ENCODE results near the gene TYSND1.
"Not testable (repeated sequence)": the region's sequence is repeated elsewhere in the genome, so short reads cannot be mapped to it uniquely, and the experiment has no call there.

Gene TYSND1

GRCh38 chr10:70109064-70109729 lies 37.3 kb downstream of the TYSND1 start:
- DNase-seq (ENCODE audit: low read depth) = no peak
- no peak overlapping the region for H3K4me3 ChIP-seq (ENCODE audit: low read length)
- TF ChIP-seq CTCF (conservative IDR thresholded peaks at IDR 0.05; ENCODE audit: low read length) = no peak

GRCh38 chr10:70106958-70107791 lies 39.3 kb downstream of the TYSND1 start:
- H3K4me3 ChIP-seq (ENCODE audit: low read length) = no peak overlapping the region
- no peak for DNase-seq (ENCODE audit: low read depth)
- peak; percentile 30 for TF ChIP-seq CTCF (conservative IDR thresholded peaks at IDR 0.05; ENCODE audit: low read length)

GRCh38 chr10:70101668-70102067 lies 44.8 kb downstream of the TYSND1 start:
- TF ChIP-seq CTCF (conservative IDR thresholded peaks at IDR 0.05; ENCODE audit: low read length) = no peak
- H3K4me3 ChIP-seq (ENCODE audit: low read length) = no peak overlapping the region
- DNase-seq (ENCODE audit: low read depth) = no peak

GRCh38 chr10:70101068-70101562 lies 45.4 kb downstream of the TYSND1 start:
- not testable (repeated sequence) for DNase-seq (ENCODE audit: low read depth); H3K4me3 ChIP-seq (ENCODE audit: low read length)

- no peak for TF ChIP-seq CTCF (conservative IDR thresholded peaks at IDR 0.05; ENCODE audit: low read length)
- DNase-seq (ENCODE audit: low read depth) = no peak
- no peak overlapping the region for H3K4me3 ChIP-seq (ENCODE audit: low read length)
Measured at GRCh38 chr10:70098271-70098670, 48.2 kb downstream of the TYSND1 start.

- H3K4me3 ChIP-seq (ENCODE audit: low read length) = no peak overlapping the region
- TF ChIP-seq CTCF (conservative IDR thresholded peaks at IDR 0.05; ENCODE audit: low read length) = no peak
- DNase-seq (ENCODE audit: low read depth) = no peak
Measured at GRCh38 chr10:70097459-70097858, 49.0 kb downstream of the TYSND1 start.

- H3K4me3 ChIP-seq (ENCODE audit: low read length) = no peak overlapping the region
- DNase-seq (ENCODE audit: low read depth) = no peak
- no peak for TF ChIP-seq CTCF (conservative IDR thresholded peaks at IDR 0.05; ENCODE audit: low read length)
Measured at GRCh38 chr10:70096705-70097420, 49.6 kb downstream of the TYSND1 start.

All from AG10803 (cell line).